Activated CD4-positive, alpha-beta T cell treated with anti-CD3 and anti-CD28 coated beads for 4 hours (primary cell): ENCODE measurements around the gene GNL1.
"Not testable (repeated sequence)": the region's sequence is repeated elsewhere in the genome, so short reads cannot be mapped to it uniquely, and the experiment has no call there.

Source experiments
- DNase-seq, 2 donors: peaks; one replicate each; pipeline ENCODE4 v3.0.0-alpha.2; 2020

Gene GNL1

DNA sequence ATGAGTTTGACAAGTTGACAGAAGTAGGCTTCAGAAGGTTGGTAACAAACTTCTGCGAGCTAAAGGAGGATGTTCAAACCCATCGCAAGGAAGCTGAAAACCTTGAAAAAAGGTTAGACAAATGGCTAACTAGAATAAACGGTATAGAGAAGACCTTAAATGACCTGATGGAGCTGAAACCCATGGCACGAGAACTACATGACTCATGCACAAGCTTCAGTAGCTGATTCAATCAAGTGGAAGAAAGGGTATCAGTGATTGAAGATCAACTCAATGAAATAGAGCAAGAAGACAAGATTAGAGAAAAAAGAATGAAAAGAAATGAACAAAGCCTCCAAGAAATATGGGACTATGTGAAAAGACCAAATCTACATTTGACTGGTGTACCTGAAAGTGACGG lies 34.3 kb downstream of the GNL1 start:
- not testable (repeated sequence) for DNase-seq

- not testable (repeated sequence) for DNase-seq
Measured at GRCh38 chr6:30521082-30521481, 35.2 kb downstream of the GNL1 start.

- no peak for DNase-seq
Measured at GRCh38 chr6:30520522-30520921, 35.8 kb downstream of the GNL1 start.

GRCh38 chr6:30518505-30519145 lies 37.7 kb downstream of the GNL1 start:
- not testable (repeated sequence) for DNase-seq

DNA sequence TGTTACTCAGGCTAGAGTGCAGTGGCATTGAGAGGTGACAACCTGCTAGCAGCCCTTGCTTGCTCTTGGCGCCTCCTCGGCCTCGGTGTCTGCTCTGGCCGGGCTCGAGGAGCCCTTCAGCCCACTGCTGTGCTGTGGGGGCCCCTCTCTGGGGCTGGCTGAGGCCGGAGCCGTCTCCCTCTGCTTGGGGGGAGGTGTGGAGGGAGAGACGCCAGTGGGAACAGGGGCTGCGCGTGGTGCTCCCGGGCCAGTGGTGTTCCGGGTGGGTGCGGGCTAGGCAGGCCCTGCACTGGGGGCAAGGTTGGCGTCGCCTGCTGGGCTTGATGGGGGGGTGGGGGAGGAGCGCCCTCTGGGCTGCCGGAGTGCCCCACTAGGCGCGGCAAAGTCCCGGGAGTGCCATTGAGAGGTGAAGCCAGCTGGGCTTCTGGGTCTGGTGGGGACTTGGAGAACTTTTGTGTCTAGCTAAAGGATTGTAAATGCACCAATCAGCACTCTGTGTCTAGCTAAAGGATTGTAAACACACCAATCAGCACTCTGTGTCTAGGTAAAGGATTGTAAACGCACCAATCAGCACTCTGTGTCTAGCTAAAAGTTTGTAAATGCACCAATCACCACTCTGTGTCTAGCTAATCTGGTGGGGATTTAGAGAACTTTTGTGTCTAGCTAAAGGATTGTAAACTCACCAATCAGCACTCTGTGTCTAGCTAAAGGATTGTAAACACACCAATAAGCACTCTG lies 38.4 kb downstream of the GNL1 start:
- DNase-seq, result not testable (repeated sequence)

- not testable (repeated sequence) for DNase-seq
Measured at GRCh38 chr6:30516754-30517076, 39.6 kb downstream of the GNL1 start.

GRCh38 chr6:30515944-30516753 lies 40.1 kb downstream of the GNL1 start:
- peak; percentile 91 to 92 for DNase-seq

DNA sequence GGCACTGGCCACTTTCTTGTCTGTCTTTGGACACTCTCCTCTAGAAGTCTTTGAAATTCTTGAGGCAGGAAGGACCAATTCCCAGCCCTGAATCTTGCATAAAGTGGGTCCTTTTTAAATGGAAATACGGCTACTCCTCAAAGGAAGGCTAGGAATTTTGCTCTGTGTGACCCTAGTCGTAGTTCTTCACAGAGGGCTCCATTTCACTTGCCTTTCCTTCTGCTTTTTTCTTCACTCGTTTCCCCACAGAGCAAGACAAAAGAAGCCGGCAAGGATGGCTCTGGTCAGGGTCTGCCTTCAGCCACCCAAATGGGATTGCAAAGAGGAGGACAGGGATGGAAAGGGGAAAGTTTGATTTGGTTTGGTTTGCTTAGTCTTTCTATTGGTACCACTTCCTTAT lies 41.2 kb downstream of the GNL1 start:
- no peak for DNase-seq

DNA sequence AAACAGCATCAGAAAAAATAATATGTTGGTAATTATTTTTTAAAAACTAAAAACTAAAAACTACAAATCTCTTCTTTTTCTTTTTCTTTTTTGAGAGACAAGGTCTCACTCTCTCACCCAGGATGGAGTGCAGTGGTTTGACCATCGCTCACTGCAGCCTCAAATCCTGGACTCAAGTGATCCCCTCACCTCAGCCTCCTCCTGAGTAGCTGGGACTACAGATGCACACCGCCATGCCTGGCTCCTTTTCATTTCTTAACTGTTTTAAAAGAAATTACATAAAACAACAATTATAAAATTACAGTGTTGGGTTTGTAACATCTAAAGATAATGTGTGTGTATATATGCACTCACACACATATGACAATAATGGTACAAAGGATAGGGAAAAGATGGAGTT lies 42.8 kb downstream of the GNL1 start:
- no peak for DNase-seq

DNA sequence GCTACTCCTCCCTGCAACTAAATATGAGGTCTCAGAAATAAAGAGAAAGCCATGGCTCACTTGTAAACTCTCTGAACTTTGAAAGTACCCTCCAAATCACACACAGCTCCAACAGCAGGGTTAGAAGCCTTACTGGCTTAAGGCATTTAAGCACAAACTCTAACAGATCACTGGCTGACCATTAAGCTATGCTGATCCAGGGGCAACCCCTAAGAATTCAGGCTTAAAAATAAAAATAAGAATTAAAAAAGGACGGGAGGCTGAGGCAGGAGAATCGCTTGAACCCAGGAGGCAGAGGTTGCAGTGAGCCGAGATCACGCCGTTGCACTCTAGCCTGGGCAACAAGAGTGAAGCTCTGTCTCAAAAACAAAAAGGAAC lies 45.1 kb downstream of the GNL1 start:
- DNase-seq, result no peak

GRCh38 chr6:30510419-30511168 lies 45.7 kb downstream of the GNL1 start:
- DNase-seq, result no peak

GRCh38 chr6:30508890-30509736 lies 47.2 kb downstream of the GNL1 start:
- no peak for DNase-seq

DNA sequence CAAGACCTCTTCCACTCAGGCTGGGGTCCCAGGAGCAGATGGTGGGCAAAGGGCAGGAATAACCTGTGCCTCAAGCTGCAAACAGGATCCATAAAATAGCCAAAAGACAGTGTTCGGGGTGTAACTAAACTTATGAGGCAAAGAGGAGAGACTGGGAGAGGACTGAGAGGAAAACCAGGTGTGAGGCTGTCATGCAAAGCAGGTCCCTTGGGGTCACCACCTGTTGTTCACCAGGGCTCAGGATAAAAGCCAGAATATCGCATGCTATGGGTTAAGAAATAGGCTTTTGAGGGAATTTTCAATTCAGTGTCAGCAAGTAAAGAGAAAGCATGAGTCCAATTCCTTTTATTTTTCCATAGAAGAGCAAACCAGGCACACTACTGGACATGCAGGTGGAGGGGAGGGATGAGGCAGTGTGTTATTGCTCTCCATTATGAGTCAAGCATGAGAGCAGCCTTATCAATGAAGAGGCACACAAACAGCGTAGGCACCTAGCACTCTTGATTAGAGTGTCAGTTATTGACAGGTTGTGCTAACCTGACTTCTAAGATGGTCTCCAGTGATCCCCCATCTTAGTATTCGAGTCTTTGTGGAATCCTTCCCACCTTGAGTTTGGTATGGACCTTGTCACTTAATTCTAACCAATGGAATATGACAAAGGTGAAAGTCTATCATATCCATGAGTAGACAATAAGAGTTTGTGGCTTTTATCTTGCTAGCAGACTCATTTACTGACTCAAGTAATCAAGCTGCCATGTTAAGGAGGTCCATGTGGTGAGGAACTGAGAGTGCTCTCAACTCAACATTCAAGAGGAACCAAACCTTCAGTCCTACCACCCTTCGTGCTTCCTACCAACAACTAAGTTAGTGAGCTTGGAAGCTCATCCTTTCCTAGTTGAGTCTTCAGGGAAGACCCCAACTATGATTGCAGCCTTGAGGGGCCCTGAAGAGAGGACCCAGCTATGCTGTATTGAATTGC lies 48.2 kb downstream of the GNL1 start:
- no peak for DNase-seq

GRCh38 chr6:30500421-30501355 lies 55.6 kb downstream of the GNL1 start:
- no peak for DNase-seq

DNA sequence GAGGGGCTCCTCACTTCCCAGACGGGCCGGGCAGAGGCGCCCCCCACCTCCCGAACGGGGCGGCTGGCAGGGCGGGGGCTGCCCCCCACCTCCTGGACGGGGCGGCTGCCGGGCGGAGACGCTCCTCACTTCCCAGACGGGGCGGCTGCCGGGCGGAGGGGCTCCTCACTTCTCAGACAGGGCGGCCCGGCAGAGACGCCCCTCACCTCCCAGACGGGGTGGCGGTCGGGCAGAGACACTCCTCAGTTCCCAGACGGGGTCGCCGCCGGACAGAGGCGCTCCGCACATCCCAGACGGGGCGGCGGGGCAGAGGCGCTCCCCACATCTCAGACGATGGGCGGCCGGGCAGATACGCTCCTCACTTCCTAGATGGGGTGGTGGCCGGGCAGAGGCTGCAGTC lies 57.6 kb downstream of the GNL1 start:
- DNase-seq, result not testable (repeated sequence)

DNA sequence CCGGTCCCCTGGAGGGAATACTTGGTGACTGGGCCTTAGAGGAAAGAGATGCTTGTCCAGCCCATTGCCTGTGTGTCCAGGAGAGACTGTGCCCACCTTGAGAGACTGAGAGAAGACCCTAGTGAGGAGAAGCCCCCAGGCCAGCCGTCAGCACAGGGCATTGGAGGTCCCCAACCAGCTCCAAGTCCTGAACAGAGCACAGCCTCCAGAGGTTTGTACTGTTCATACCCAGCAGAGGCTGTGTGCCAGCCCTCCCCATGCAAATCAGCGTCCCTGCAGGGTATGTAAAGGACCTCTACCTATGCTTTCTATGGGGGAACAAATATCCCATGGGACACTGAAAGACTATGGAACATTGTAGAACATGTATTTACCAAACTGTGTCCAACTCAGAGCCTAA lies 58.6 kb downstream of the GNL1 start:
- no peak for DNase-seq

- not testable (repeated sequence) for DNase-seq
Measured at GRCh38 chr6:30497261-30497599, 59.1 kb downstream of the GNL1 start.

DNA sequence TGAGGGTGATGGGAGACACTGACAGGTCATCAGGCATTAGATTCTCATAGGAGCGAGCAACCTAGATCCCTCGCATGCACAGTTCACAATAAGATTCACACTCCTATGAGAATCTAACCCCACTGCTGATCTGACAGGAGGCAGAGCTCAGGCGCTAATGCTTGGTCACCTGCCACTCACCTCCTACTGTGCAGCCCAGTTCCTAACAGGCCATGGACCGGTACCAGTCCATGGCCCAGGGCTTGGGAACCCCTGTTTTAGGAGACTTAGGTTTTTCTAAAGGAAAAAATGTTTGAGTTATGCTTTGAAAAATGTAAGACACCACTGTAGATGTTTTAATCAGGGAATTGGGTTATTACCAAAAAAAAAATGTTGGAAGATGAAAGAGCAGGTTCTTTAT lies 60.3 kb downstream of the GNL1 start:
- no peak for DNase-seq

GRCh38 chr6:30495060-30495459 lies 61.2 kb downstream of the GNL1 start:
- DNase-seq, result not testable (repeated sequence)

GRCh38 chr6:30494291-30494861 lies 61.9 kb downstream of the GNL1 start:
- DNase-seq, result peak; percentile 39 to 51
